Activated T-helper 9 cell treated with anti-CD3 and anti-CD28 coated beads, Interleukin-2, amount 50 U/mL, for 16 hours (primary cell): ENCODE measurements around the gene MAP2K2.

ENCODE experiments used
- DNase-seq: peaks from one replicate; pipeline ENCODE4 v3.0.0-alpha.2; 2020; ENCODE audit warnings: low read depth

Gene MAP2K2

GRCh38 chr19:4077800-4078684 lies 45.9 kb downstream of the MAP2K2 start:
- DNase-seq: no peak

- no peak for DNase-seq
Measured at GRCh38 chr19:4077007-4077374, 46.9 kb downstream of the MAP2K2 start.

GRCh38 chr19:4075373-4075772 lies 48.5 kb downstream of the MAP2K2 start:
- no peak for DNase-seq

- no peak for DNase-seq
Measured at GRCh38 chr19:4071610-4072009, 52.3 kb downstream of the MAP2K2 start.

GRCh38 chr19:4069331-4069959 lies 54.5 kb downstream of the MAP2K2 start:
- no peak for DNase-seq

- DNase-seq: no peak
Measured at GRCh38 chr19:4068047-4068966, 55.6 kb downstream of the MAP2K2 start.

GRCh38 chr19:4067396-4068046 lies 56.4 kb downstream of the MAP2K2 start:
- DNase-seq: no peak

- DNase-seq: peak; percentile 62
Measured at GRCh38 chr19:4066682-4067395, 57.1 kb downstream of the MAP2K2 start, which contains the start of gene ZBTB7A. ZBTB7A (minus strand) TSS chr19:4066899; CDS start chr19:4055232, 11,667 bp downstream.

GRCh38 chr19:4066176-4066606 lies 57.7 kb downstream of the MAP2K2 start:
- peak; percentile 38 for DNase-seq

- DNase-seq: peak; percentile 96
Measured at GRCh38 chr19:4065430-4066175, 58.3 kb downstream of the MAP2K2 start.

- no peak for DNase-seq
Measured at GRCh38 chr19:4064496-4065260, 59.2 kb downstream of the MAP2K2 start.

- DNase-seq: no peak
Measured at GRCh38 chr19:4064149-4064495, 59.8 kb downstream of the MAP2K2 start.

GRCh38 chr19:4063369-4064148 lies 60.4 kb downstream of the MAP2K2 start:
- DNase-seq: no peak

GRCh38 chr19:4062419-4063368 lies 61.2 kb downstream of the MAP2K2 start:
- DNase-seq: no peak

GRCh38 chr19:4061683-4062418 lies 62.1 kb downstream of the MAP2K2 start:
- DNase-seq: no peak

- DNase-seq: no peak
Measured at GRCh38 chr19:4061178-4061682, 62.7 kb downstream of the MAP2K2 start.
